Bronchial epithelial cell (primary cell): ENCODE measurements around the gene RC3H2. TPM values are rescaled to one million over a fixed set of nuclear protein-coding genes. Genes with fewer than 3 reads are reported as not detected.
"Not testable (repeated sequence)": the region's sequence is repeated elsewhere in the genome, so short reads cannot be mapped to it uniquely, and the experiment has no call there.

Experiments used
- DNase-seq: peaks from one replicate; pipeline ENCODE4 v3.0.0-alpha.2; 2010; ENCODE audit warnings: low read depth
- FAIRE-seq: peaks from 2 replicates; lab custom pipeline; 2011; peaks lifted over from hg19 to GRCh38; lab: Jason Lieb, UNC
- H3K27me3 ChIP-seq: 2 replicates; pipeline ENCODE4 v1.5.1; 2011; ENCODE audit warnings: low read length; ENCODE audit not compliant: control insufficient read depth, insufficient read depth
- H3K36me3 ChIP-seq: 2 replicates; pipeline ENCODE4 v1.5.1; 2011; ENCODE audit warnings: low read length; ENCODE audit not compliant: control insufficient read depth, insufficient read depth
- H3K4me3 ChIP-seq: 2 replicates; pipeline ENCODE4 v1.5.1; 2011; ENCODE audit warnings: mild to moderate bottlenecking, low read depth, low read length, control low read depth
- total RNA-seq: library from RNA; depleted of rRNA; stranded (reverse); fragments of >200 nt; gene quantifications from 2 replicates; pipeline ENCODE4 v1.2.1, GENCODE V29; 2014
- TF ChIP-seq, protein P1 (sequence below): IDR thresholded peaks from 2 replicates; pipeline ENCODE4 v1.5.1; 2011; ENCODE audit warnings: mild to moderate bottlenecking, moderate library complexity, low read length, control low read depth, inconsistent platforms; ENCODE audit not compliant: insufficient read depth, severe bottlenecking

RC3H2 gene
- total RNA-seq, 1 donor from 2014 or later = 43.2 TPM

DNA sequence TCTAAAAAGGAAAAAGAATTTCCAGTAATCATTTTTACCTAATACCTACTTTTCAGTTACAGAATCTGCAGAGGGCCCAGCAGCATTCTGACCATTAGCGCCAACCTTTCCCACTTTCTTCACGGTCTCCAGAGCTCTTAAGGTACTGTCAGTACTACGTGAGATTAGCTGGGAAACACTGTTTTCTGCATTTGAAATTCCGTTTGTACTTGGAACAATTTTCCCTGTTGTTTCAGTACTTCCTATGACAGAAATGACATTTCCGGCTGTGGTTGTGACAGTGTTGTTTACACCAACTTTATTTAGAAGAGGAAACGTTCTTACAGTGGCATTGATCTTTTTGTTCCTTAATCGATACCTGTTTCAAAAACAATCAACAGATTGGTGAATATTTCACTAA lies 39.9 kb downstream of the RC3H2 start:
- TF ChIP-seq, protein P1, sequence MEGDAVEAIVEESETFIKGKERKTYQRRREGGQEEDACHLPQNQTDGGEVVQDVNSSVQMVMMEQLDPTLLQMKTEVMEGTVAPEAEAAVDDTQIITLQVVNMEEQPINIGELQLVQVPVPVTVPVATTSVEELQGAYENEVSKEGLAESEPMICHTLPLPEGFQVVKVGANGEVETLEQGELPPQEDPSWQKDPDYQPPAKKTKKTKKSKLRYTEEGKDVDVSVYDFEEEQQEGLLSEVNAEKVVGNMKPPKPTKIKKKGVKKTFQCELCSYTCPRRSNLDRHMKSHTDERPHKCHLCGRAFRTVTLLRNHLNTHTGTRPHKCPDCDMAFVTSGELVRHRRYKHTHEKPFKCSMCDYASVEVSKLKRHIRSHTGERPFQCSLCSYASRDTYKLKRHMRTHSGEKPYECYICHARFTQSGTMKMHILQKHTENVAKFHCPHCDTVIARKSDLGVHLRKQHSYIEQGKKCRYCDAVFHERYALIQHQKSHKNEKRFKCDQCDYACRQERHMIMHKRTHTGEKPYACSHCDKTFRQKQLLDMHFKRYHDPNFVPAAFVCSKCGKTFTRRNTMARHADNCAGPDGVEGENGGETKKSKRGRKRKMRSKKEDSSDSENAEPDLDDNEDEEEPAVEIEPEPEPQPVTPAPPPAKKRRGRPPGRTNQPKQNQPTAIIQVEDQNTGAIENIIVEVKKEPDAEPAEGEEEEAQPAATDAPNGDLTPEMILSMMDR = no peak
- H3K36me3 ChIP-seq = peaks cover 3% of the 10 kb centered on the region
- H3K4me3 ChIP-seq = no peak overlapping the region
- DNase-seq (no peak), FAIRE-seq (no peak)
- H3K27me3 ChIP-seq = no peaks in the 10 kb centered on the region

DNA sequence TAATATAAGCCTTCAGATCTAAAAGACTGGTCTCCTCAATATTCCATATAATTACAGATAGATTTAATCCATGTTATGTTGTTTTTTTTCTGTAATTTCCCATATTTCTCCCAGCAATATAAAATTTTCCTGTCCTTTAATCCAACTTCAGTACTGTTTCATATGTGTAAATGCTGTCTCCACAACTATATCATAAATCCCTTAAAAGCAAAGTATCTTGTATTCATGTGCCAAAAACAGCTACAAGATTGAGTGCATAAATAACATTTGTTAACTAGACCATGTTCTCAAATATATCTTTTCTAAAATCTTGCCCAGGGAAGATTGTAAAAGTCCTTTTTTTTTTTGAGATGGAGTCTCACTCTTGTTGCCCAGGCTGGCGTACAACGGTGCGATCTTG lies 41.8 kb downstream of the RC3H2 start:
- Histone ChIP-seq H3K27me3 (no peaks in the 10 kb centered on the region), H3K4me3 (no peak overlapping the region), H3K36me3 (peaks cover 3% of the 10 kb centered on the region)
- no peak for DNase-seq
- TF ChIP-seq, protein P1 = no peak
- no peak for FAIRE-seq

DNA sequence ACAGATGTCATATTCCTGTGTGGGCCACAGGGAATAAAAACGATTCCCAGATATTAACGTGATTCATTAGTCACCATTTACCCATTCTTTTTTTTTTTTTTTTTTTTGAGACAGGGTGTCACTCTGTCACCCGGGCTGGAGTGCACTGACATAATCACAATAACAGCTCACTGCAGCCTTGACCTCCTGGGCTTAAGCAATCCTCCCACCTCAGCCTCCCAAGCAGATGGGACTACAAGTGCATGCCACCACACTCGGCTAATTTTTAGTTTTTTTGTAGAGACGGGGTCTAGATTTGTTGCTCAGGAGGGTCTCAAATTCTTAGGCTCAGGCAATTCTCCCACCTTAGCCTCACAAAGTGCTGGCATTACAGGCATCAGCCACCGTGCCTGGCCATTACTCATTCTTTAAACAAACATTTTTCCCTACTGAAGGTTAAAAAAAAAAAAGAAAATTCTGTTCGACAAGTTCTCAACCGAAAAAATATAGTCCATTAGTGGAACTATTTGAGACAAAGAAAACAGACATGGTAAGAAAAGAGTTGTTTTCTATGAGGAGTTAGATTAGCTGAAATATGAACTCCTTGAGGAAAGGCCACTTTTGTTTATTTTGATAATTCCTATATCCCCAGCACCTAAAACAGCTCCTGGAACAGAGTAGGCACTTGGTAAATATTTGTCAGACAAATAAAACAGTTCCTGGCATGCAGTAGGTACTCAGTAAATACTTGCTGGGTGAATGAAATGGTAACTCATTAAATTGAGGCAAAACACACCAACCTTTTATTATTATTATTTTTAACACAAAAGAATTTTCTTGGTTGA lies 44.6 kb downstream of the RC3H2 start:
- H3K4me3 ChIP-seq = no peak overlapping the region
- DNase-seq (peak; percentile 31), FAIRE-seq (no peak)
- peaks cover 5% of the 10 kb centered on the region for H3K36me3 ChIP-seq
- no peaks in the 10 kb centered on the region for H3K27me3 ChIP-seq
- TF ChIP-seq, protein P1 = no peak

DNA sequence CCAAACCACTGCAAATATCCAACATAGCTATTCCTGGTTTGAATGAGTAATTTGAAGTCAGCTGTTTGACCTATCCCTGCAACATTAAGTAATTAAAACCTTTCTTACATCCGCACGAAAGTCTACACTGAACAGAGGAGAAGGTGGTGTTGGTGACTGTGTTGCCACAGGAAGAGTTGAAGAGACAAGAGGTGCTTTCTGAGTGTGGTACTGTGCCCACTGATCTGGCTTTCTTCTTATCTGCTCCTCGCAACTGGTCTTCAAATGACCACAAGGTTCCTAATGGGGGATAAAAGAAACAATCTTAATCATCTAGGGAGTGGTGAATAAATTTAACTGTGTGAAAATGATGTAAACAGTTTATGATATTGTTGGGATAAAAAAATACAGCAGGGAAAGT lies 47.3 kb downstream of the RC3H2 start:
- no peak for FAIRE-seq
- no peaks in the 10 kb centered on the region for H3K27me3 ChIP-seq
- peaks cover 10% of the 10 kb centered on the region for H3K36me3 ChIP-seq

DNA sequence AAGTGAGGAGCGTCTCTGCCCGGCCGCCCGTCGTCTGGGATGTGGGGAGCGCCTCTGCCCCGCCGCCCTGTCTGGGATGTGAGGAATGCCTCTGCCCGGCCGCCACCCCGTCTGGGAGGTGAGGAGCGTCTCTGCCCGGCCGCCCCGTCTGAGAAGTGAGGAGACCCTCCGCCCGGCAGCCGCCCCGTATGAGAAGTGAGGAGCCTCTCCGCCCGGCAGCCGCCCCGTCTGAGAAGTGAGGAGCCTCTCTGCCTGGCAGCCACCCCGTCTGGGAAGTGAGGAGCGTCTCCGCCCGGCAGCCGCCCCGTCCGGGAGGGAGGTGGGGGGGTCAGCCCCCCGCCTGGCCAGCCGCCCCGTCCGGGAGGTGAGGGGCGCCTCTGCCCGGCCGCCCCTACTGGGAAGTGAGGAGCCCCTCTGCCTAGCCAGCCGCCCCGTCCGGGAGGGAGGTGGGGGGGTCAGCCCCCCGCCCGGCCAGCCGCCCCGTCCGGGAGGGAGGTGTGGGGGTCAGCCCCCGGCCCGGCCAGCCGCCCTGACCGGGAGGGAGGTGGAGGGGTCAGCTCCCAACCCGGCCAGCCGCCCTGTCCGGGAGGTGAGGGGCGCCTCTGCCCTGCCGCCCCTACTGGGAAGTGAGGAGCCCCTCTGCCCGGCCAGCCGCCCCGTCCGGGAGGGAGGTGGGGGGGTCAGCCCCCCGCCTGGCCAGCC lies 52.9 kb downstream of the RC3H2 start:
- peaks cover 11% of the 10 kb centered on the region for H3K36me3 ChIP-seq
- H3K27me3 ChIP-seq, FAIRE-seq, DNase-seq, H3K4me3 ChIP-seq: not testable (repeated sequence)

More for the DNA sequence above, 47.3 kb downstream of the RC3H2 start:
- TF ChIP-seq, protein P1 = no peak
- no peak for DNase-seq
- H3K4me3 ChIP-seq = no peak overlapping the region

DNA sequence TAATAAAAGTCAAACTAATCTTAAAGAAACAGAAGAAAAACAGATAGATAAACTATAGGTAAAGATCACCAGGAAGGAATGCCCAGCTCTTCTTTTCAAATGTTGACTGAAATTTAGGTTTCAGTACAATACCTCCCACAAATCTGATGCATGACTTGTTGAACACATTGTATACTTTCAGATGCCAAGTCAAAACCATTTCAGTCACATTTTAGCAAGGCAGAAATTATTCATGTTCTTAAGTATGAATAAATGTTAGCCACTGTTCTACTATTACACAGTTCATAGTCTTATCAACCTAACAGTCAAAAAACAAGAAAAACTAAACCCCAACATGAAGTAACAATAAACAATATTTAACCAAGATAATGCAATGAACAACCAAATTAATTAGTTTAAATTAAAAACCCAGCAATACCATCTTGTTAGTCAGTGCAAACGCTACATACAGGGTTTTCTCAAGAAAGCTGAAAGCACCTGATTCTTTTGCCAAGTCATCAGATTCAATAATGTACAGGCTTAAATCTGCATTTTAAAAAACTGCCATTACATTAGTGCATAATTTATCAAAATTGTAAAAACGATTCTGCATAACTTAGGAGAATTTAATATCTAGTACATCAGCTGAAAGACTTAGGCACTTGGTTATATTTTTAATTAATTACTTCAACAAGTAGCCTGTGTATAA lies 56.8 kb downstream of the RC3H2 start:
- DNase-seq (no peak), FAIRE-seq (no peak)
- TF ChIP-seq, protein P1 = no peak
- peaks cover 2% of the 10 kb centered on the region for H3K36me3 ChIP-seq
- H3K4me3 ChIP-seq = no peak overlapping the region
- no peaks in the 10 kb centered on the region for H3K27me3 ChIP-seq
